Small intestine (tissue), 7 donors: ENCODE data around the gene CGNL1. TPM values are rescaled to one million over a fixed set of nuclear protein-coding genes. Genes with fewer than 3 reads are reported as not detected.

Experiments used
- DNase-seq, 2 donors: peaks; one replicate each; pipeline versions ENCODE4 v3.0.0 to v3.0.0-alpha.2; 2013
- FAIRE-seq: peaks from 2 replicates; lab custom pipeline; 2012; peaks lifted over from hg19 to GRCh38; lab: Jason Lieb, UNC
- H3K27ac ChIP-seq, 3 donors: one replicate each; pipeline ENCODE4 v1.5.1; 2013; ENCODE audit warnings: low read length in 2 of 3, mild to moderate bottlenecking in 2 of 3, control low read depth in 1 of 3, inconsistent platforms in 1 of 3, low read depth in 1 of 3, moderate library complexity in 1 of 3
- H3K27me3 ChIP-seq, 3 donors: one replicate each; pipeline ENCODE4 v1.6.1; 2013; ENCODE audit warnings: low read length in 3 of 3, inconsistent platforms in 1 of 3; ENCODE audit not compliant: control insufficient read depth in 3 of 3, insufficient read depth in 3 of 3
- H3K36me3 ChIP-seq, 3 donors: one replicate each; pipeline ENCODE4 v1.6.1; 2013; ENCODE audit warnings: low read length in 3 of 3, inconsistent platforms in 1 of 3, low read depth in 1 of 3, mild to moderate bottlenecking in 1 of 3, moderate library complexity in 1 of 3; ENCODE audit not compliant: control insufficient read depth in 3 of 3, insufficient read depth in 2 of 3
- H3K4me1 ChIP-seq, 3 donors: one replicate each; pipeline ENCODE4 v1.6.1; 2013; ENCODE audit warnings: low read length in 2 of 3, inconsistent platforms in 1 of 3, low read depth in 1 of 3, mild to moderate bottlenecking in 1 of 3, moderate library complexity in 1 of 3; ENCODE audit not compliant: control insufficient read depth in 3 of 3, insufficient read depth in 2 of 3
- H3K4me3 ChIP-seq, 3 donors: one replicate each; pipeline ENCODE4 v1.5.1; 2013; ENCODE audit warnings: low read length in 3 of 3, control low read depth in 1 of 3, inconsistent platforms in 1 of 3, low read depth in 1 of 3, mild to moderate bottlenecking in 1 of 3, moderate library complexity in 1 of 3
- H3K9me3 ChIP-seq, 2 donors: one replicate each; pipeline ENCODE4 v1.6.1; 2013; ENCODE audit warnings: low read depth in 1 of 2, low read length in 1 of 2; ENCODE audit not compliant: control insufficient read depth in 2 of 2, insufficient read depth in 1 of 2
- WGBS, 3 donors: extraction: QIAGEN DNeasy Blood & Tissue Kit; methylation state at CpG; one replicate each; pipeline ENCODE4 v1.1.7; 2013; 5-methylcytosine and 5-hydroxymethylcytosine counted together
- polyA plus RNA-seq, 4 donors: library from polyadenylated mRNA; stranded (reverse) in 3 of 4; unstranded in 1 of 4; fragments of 200-250 nt in 3 of 4; fragments of 120-200 nt in 1 of 4; gene quantifications; one replicate each; pipeline versions ENCODE4 v1.2.1 to v1.2.3, GENCODE V29; 2013
- donor health status: healthy with polysubstance abuse.
- donor health status: control.
- donor health status: control.
- donor health status: Bipolar disorder and iron deficiency.
- donor health status: healthy.

Gene CGNL1
- polyA plus RNA-seq, 4 donors = 0.81 to 5.1 (median 1.9) TPM

- H3K27me3 ChIP-seq = no peaks in the 10 kb centered on the region
- H3K27ac ChIP-seq = no peak overlapping the region
- H3K4me1 ChIP-seq = no peaks in the 10 kb centered on the region
- no peak overlapping the region for H3K4me3 ChIP-seq
- DNase-seq (no peak), FAIRE-seq (no peak)
- WGBS, 3 donors = 28 to 54% (median 47%) methylated on average over 3 of the region's 3 CpGs
- H3K9me3 ChIP-seq = no peaks in the 10 kb centered on the region
- no peaks in the 10 kb centered on the region for H3K36me3 ChIP-seq
Observed at GRCh38 chr15:57410373-57410772, 34.1 kb downstream of the CGNL1 start.

DNA sequence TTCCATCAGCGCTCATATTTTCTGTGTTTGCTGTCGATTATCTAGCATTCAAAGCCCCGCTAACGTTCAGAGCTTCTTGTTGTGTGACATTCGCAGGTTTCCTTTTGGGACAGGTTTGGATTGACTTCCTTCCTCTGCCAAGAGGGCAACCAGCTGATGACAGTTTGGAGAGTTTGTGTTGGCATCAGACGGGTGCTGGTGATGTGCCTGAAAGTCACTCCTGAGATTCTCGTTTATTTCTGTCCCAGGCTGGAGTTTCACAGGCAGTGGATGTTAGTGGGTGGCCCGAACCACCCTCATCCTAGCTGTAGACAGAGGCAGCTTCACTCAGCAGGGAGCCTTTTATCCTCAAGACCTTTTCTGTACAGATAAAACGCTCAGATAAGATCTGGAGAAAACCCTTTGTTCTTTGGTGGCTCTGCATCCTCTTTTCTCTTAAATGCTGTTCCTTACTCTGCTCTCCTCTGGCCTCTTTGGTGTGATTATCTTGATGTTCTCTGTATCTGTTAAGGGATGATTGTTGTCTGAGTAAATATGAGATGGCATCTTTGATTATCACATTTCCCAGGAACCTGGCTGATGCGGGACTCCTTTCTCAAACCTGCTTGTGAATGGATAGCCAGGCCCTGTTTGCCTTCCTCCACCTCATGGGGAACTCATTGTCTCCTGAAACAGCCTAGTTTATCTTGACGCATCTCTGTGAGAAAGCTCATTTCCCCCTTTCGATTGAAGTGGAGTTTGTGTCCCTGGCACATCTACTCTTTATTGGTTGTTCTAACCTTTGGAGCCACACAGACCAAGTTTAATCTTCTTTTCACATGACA, 35.9 kb downstream of the CGNL1 start:
- H3K4me1 ChIP-seq = no peaks in the 10 kb centered on the region
- no peaks in the 10 kb centered on the region for H3K9me3 ChIP-seq
- no peak for FAIRE-seq

DNA sequence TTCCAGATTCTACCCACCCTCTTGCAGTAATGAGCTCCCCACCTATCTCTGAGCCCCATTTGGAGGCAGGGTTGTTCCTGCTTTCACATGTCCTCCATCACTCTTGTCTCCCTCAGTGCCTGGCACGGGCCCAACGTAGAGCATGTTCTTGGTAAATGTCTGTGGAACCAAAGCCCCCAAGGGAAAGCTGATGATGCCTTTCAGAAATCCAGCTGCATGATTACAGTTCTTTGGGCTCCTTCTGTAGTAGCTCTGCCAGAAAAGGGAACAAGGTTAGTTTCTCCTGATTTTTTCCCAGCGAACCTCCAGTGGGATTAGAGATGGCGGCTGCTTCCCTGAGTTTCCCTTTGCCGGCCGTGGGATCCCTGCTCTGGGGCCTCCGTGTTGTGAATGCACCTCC, 39.3 kb downstream of the CGNL1 start:
- Histone ChIP-seq H3K36me3 (no peaks in the 10 kb centered on the region), H3K27me3 (no peaks in the 10 kb centered on the region), H3K4me3 (no peak overlapping the region), H3K27ac (no peak overlapping the region), H3K9me3 (no peaks in the 10 kb centered on the region), H3K4me1 (no peaks in the 10 kb centered on the region)
- 86 to 94% (median 92%) methylated on average over 7 of the region's 7 CpGs for WGBS, 3 donors
- FAIRE-seq (no peak), DNase-seq (no peak)

More for the DNA sequence above, 35.9 kb downstream of the CGNL1 start:
- no peaks in the 10 kb centered on the region for H3K36me3 ChIP-seq
- no peak overlapping the region for H3K27ac ChIP-seq
- DNase-seq = no peak
- H3K27me3 ChIP-seq = no peaks in the 10 kb centered on the region
- no peak overlapping the region for H3K4me3 ChIP-seq
- 78 to 87% (median 84%) methylated on average over 12 of the region's 12 CpGs for WGBS, 3 donors

DNA sequence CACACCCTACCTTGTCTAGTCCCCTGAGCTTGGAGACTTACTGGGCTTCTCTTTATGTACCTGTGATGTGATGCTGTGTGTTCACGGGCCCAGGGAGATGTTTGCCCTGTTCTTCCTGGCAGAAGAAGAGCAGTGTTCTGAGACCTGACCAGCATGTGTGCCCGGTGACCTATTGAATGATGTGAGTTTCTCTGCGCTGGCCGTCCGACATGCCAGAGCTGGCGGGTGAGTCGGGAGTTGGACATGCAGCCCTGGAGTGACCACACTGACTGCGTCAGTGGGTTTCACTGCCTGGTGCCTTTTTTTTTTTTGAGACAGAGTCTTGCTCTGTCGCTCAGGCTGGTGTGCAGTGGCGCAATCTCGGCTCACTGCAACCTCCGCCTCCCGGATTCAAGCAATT, 42.3 kb downstream of the CGNL1 start:
- Histone ChIP-seq H3K9me3 (peaks cover 0 to 3% of the 10 kb centered on the region in 2 donors), H3K4me3 (no peak overlapping the region), H3K27me3 (no peaks in the 10 kb centered on the region), H3K36me3 (no peaks in the 10 kb centered on the region), H3K27ac (no peak overlapping the region), H3K4me1 (peaks cover 0 to 5% (median 0%) of the 10 kb centered on the region in 3 donors)
- FAIRE-seq (no peak), DNase-seq (no peak)
- WGBS, 3 donors = 96 to 99% (median 96%) methylated on average over 12 to 13 of the region's 13 CpGs

- FAIRE-seq = no peak
- Histone ChIP-seq H3K36me3 (no peaks in the 10 kb centered on the region), H3K27me3 (no peaks in the 10 kb centered on the region), H3K4me1 (peaks cover 0 to 5% (median 0%) of the 10 kb centered on the region in 3 donors), H3K27ac (no peak overlapping the region), H3K4me3 (no peak overlapping the region), H3K9me3 (peaks cover 0 to 3% of the 10 kb centered on the region in 2 donors)
- WGBS, 3 donors = 91 to 95% (median 94%) methylated on average over 2 of the region's 2 CpGs
- no peak for DNase-seq
Observed at GRCh38 chr15:57419335-57419734, 43.0 kb downstream of the CGNL1 start.

DNA sequence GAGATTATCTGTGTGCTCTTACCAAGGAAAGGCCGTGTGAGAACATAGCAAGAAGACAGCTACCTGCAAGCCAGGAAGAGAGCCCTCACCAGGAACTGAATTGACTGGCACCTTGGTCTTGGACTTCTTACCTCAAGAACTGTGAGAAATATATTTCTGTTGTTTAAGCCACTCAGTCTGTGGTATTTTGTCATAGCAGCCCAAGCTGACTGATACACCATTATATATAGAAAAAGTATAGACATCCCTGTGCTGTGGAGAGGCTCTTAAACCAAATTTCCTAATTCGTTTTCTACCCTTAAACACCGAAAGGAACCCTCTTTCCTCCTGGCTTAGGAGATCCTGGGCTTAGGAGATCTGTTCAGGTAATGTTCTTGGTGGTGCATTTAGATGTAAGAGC, 44.8 kb downstream of the CGNL1 start:
- no peak for FAIRE-seq

GRCh38 chr15:57421551-57421950, 45.2 kb downstream of the CGNL1 start:
- Histone ChIP-seq H3K36me3 (no peaks in the 10 kb centered on the region), H3K27me3 (no peaks in the 10 kb centered on the region), H3K4me3 (no peak overlapping the region), H3K9me3 (peaks cover 0 to 3% of the 10 kb centered on the region in 2 donors), H3K27ac (no peak overlapping the region), H3K4me1 (peaks cover 0 to 5% (median 0%) of the 10 kb centered on the region in 3 donors)
- FAIRE-seq (no peak), DNase-seq (no peak)
- 76 to 89% (median 77%) methylated on average over 6 of the region's 6 CpGs for WGBS, 3 donors

More for the DNA sequence above, 44.8 kb downstream of the CGNL1 start:
- Histone ChIP-seq H3K9me3 (peaks cover 0 to 3% of the 10 kb centered on the region in 2 donors), H3K4me3 (no peak overlapping the region), H3K27me3 (no peaks in the 10 kb centered on the region), H3K27ac (no peak overlapping the region), H3K36me3 (no peaks in the 10 kb centered on the region), H3K4me1 (peaks cover 0 to 5% (median 0%) of the 10 kb centered on the region in 3 donors)
- no peak for DNase-seq
- 90 to 93% (median 90%) methylated on average over 3 of the region's 3 CpGs for WGBS, 3 donors

DNA sequence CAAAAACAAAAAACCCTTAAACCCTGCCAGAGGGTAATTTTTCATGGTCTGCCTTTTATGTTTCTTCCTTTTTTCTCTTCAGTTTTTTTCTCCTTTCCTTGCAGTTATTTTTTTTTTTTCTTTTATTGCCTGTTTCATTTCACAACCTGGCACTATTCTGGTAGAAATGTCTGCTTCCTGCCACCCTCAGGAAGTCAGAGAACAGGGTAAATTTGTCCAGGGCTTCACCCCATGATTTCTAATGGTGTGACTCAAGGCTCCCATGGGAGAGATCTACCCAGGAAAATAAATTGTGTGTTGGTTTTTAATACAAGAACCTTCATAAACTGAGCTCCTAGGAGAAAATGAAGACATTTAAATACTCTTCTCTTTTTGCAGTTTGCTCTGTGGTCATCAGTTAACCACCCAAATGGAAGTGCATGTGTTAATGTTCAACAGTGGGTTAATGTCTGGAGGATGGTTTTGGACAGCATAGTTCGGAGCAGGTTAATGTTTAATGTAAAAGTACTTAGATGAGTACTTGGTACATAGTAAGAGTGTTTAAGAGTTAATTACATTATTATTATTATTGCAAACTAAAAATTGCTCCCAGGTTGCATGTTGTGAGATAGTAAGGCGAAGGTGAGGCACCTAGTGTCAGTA, 45.9 kb downstream of the CGNL1 start:
- DNase-seq = peak in 1 of 2 donors; percentile 40
- Histone ChIP-seq H3K36me3 (no peaks in the 10 kb centered on the region), H3K4me3 (no peak overlapping the region), H3K27ac (peak overlapping the region in 1 of 3 donors; percentile 15), H3K4me1 (peaks cover 0 to 5% (median 0%) of the 10 kb centered on the region in 3 donors), H3K9me3 (peaks cover 0 to 3% of the 10 kb centered on the region in 2 donors), H3K27me3 (no peaks in the 10 kb centered on the region)
- WGBS, 3 donors = 35 to 55% (median 35%) methylated on average over 2 of the region's 2 CpGs
- no peak for FAIRE-seq
